K562 (cell line): ENCODE data around the gene NQO2. TPM values are rescaled to one million over a fixed set of nuclear protein-coding genes. Genes with fewer than 3 reads are reported as not detected.

ENCODE experiments used
- CHAMP1 ChIP-seq: fragments of 450-650 bp; IDR thresholded peaks from 2 replicates; pipeline ENCODE4 v1.6.1; 2016; ENCODE audit warnings: mild to moderate bottlenecking
- HBP1 ChIP-seq: fragments of 450-650 bp; formaldehyde crosslinking; IDR thresholded peaks from 2 replicates; pipeline ENCODE4 v1.4.0; 2022; ENCODE audit warnings: missing genetic modification characterization
- HCFC1 ChIP-seq: IDR thresholded peaks from 2 replicates; pipeline ENCODE4 v1.6.1; 2012; ENCODE audit warnings: low read depth, low read length, improper control_type of control experiment
- HNRNPK ChIP-seq: fragments of 200-400 bp; formaldehyde crosslinking; IDR thresholded peaks from one replicate; pipeline ENCODE4 v1.6.1; 2018; ENCODE audit warnings: mild to moderate bottlenecking, low read depth, low read length; ENCODE audit not compliant: poor library complexity, severe bottlenecking
- L3MBTL2 ChIP-seq: fragments of 450-650 bp; IDR thresholded peaks from 2 replicates; pipeline ENCODE4 v1.6.1; 2016; ENCODE audit warnings: mild to moderate bottlenecking, moderate library complexity
- PHF8 ChIP-seq: fragments of 200-600 bp; sonication (generic); IDR thresholded peaks from 2 replicates; pipeline ENCODE4 v1.6.1; 2012; ENCODE audit warnings: mixed run types, mild to moderate bottlenecking, inconsistent platforms, low read length, moderate library complexity, borderline replicate concordance
- RAD21 ChIP-seq, 2 experiments: fragments of 250-450 bp in 1 of 2; fragments of 450-650 bp in 1 of 2; sonication (Bioruptor Pico) in 1 of 2; formaldehyde crosslinking in 1 of 2; IDR thresholded peaks in 1 of 2; conservative IDR thresholded peaks in 1 of 2; 2 replicates each; pipeline versions ENCODE4 v1.4.0 to v1.8.0; 2020 to 2022; ENCODE audit warnings: mild to moderate bottlenecking in 2 of 2, moderate library complexity in 1 of 2
- SMAD4 ChIP-seq: fragments of 250-450 bp; sonication (Bioruptor Pico); conservative IDR thresholded peaks from 2 replicates; pipeline ENCODE4 v1.8.0; 2021; ENCODE audit warnings: inconsistent platforms, mild to moderate bottlenecking, moderate library complexity
- U2AF1 ChIP-seq: fragments of 200-400 bp; formaldehyde crosslinking; optimal IDR thresholded peaks from 2 replicates; pipeline ENCODE3; 2017; ENCODE audit warnings: mild to moderate bottlenecking, low read depth, low read length, moderate library complexity
- YBX1 ChIP-seq: fragments of 450-650 bp; IDR thresholded peaks from 2 replicates; pipeline ENCODE4 v1.7.1; 2016; ENCODE audit warnings: mild to moderate bottlenecking
- polyA plus RNA-seq, 8 experiments: library from polyadenylated mRNA; depleted of rRNA in 4 of 8; stranded (reverse) in 5 of 8; unstranded in 3 of 8; fragments of >200 nt; fragmentation: Nextera tagmentation in 2 of 8; fragmentation: Illumina TruSeq in 1 of 8; extraction: Ambion mirVana in 2 of 8; extraction: Trizol in 1 of 8; gene quantifications; 2 replicates each; pipeline versions ENCODE4 v1.2.1 to v1.2.3, GENCODE V29; 2011 to 2014; ENCODE audit warnings: inconsistent platforms in 1 of 8, missing spikeins in 1 of 8
- total RNA-seq, 7 experiments: library from RNA; depleted of rRNA in 6 of 7; stranded (reverse); fragments of >200 nt in 6 of 7; fragmentation: Illumina TruSeq in 2 of 7; extraction: Trizol in 2 of 7; gene quantifications; 2 replicates each; pipeline versions ENCODE4 v1.2.1 to v1.2.3, GENCODE V29; 2011 to 2021; ENCODE audit warnings: low replicate concordance in 1 of 7
- TF ChIP-seq, protein P1 (sequence below): fragments of 200-800 bp; sonication (Bioruptor generic); IDR thresholded peaks from 2 replicates; pipeline ENCODE4 v1.6.1; 2017; ENCODE audit warnings: missing genetic modification characterization, missing compliant biosample characterization
- TF ChIP-seq, protein P2 (sequence below): sonication (generic); formaldehyde crosslinking; IDR thresholded peaks from 2 replicates; pipeline ENCODE4 v1.8.1; 2023; ENCODE audit warnings: mild to moderate bottlenecking, missing genetic modification reagents
- TF ChIP-seq, protein P3 (sequence below): fragments of 450-650 bp; IDR thresholded peaks from 2 replicates; pipeline ENCODE4 v1.6.1; 2016; ENCODE audit warnings: borderline replicate concordance

NQO2 gene
- total and polyA plus RNA-seq, 9 of the 15 experiments (the other 6 are each of a cell fraction or from before 2014, with no cell fraction given): 54.6 to 214 (median 116) TPM

GRCh38 chr6:3068329-3069214 is 68.9 kb downstream of the NQO2 start, which contains the start of gene RIPK1 (continued):
- TF ChIP-seq L3MBTL2 (peak; percentile 87), PHF8 (peak; percentile 97; the same call in 1 of the 2 replicates), HBP1 (CRISPR knock-in tag) (0 out of 2 replicates have a peak, but pooled peaks have one; percentile 6), HCFC1 (peak; percentile 77), SMAD4 (peak; percentile 91), YBX1 (no peak), RAD21 (CRISPR knock-in tag; conservative IDR thresholded peaks at IDR 0.05 in 1 of 2, IDR thresholded peaks at IDR 0.05 in 1 of 2) (peak in 1 of 2 experiments; percentile 34; a peak in 3 of 4 replicates), U2AF1 (peak; percentile 99), CHAMP1 (no peak), HNRNPK (peak; percentile 85)
- TF ChIP-seq, protein P1, sequence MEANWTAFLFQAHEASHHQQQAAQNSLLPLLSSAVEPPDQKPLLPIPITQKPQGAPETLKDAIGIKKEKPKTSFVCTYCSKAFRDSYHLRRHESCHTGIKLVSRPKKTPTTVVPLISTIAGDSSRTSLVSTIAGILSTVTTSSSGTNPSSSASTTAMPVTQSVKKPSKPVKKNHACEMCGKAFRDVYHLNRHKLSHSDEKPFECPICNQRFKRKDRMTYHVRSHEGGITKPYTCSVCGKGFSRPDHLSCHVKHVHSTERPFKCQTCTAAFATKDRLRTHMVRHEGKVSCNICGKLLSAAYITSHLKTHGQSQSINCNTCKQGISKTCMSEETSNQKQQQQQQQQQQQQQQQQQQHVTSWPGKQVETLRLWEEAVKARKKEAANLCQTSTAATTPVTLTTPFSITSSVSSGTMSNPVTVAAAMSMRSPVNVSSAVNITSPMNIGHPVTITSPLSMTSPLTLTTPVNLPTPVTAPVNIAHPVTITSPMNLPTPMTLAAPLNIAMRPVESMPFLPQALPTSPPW (CRISPR knock-in tag): peak; percentile 91
- TF ChIP-seq, protein P2, sequence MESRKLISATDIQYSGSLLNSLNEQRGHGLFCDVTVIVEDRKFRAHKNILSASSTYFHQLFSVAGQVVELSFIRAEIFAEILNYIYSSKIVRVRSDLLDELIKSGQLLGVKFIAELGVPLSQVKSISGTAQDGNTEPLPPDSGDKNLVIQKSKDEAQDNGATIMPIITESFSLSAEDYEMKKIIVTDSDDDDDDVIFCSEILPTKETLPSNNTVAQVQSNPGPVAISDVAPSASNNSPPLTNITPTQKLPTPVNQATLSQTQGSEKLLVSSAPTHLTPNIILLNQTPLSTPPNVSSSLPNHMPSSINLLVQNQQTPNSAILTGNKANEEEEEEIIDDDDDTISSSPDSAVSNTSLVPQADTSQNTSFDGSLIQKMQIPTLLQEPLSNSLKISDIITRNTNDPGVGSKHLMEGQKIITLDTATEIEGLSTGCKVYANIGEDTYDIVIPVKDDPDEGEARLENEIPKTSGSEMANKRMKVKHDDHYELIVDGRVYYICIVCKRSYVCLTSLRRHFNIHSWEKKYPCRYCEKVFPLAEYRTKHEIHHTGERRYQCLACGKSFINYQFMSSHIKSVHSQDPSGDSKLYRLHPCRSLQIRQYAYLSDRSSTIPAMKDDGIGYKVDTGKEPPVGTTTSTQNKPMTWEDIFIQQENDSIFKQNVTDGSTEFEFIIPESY (CRISPR knock-in tag): peak; percentile 74
- TF ChIP-seq, protein P3, sequence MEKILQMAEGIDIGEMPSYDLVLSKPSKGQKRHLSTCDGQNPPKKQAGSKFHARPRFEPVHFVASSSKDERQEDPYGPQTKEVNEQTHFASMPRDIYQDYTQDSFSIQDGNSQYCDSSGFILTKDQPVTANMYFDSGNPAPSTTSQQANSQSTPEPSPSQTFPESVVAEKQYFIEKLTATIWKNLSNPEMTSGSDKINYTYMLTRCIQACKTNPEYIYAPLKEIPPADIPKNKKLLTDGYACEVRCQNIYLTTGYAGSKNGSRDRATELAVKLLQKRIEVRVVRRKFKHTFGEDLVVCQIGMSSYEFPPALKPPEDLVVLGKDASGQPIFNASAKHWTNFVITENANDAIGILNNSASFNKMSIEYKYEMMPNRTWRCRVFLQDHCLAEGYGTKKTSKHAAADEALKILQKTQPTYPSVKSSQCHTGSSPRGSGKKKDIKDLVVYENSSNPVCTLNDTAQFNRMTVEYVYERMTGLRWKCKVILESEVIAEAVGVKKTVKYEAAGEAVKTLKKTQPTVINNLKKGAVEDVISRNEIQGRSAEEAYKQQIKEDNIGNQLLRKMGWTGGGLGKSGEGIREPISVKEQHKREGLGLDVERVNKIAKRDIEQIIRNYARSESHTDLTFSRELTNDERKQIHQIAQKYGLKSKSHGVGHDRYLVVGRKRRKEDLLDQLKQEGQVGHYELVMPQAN: peak; percentile 74; the same call in 1 of the 2 replicates
